ENCODE data around the gene ANKK1. TPM values are rescaled to one million over a fixed set of nuclear protein-coding genes. Genes with fewer than 3 reads are reported as not detected.

ANKK1 gene
- total RNA-seq, 1 experiment from 2014 or later, result 0.22 TPM

- ChIA-PET POLR2A (no interaction called here), CTCF (no interaction called here), RAD21 (ENCODE audit: low non-redundant PET in 1 of 2, low total read pairs in 2 of 2, uncharacterized antibody in 2 of 2, unreplicated experiment in 2 of 2) (no interaction called here)
- H3K4me1 ChIP-seq (ENCODE audit: control insufficient read depth in 1 of 2, insufficient read depth in 2 of 2, low read length in 2 of 2), result peaks cover 0 to 5% of the 10 kb centered on the region in 2 experiments; a peak in 1 of 4 replicates
- H4K20me1 ChIP-seq (ENCODE audit: insufficient read depth), result no peaks in the 10 kb centered on the region
- H3K9me3 ChIP-seq (ENCODE audit: control insufficient read depth in 1 of 2, insufficient read depth in 1 of 2, low read depth in 1 of 2, low read length in 2 of 2), result no peaks in the 10 kb centered on the region
- intact Hi-C loops (cut with micrococcal nuclease), result no loop called here
- TF ChIP-seq REST (IDR thresholded peaks at IDR 0.05; ENCODE audit: low read depth) (no peak), EZH2 (IDR thresholded peaks at IDR 0.05) (no peak), RAD21 (IDR thresholded peaks at IDR 0.05; ENCODE audit: low read depth) (no peak), ATF3 (IDR thresholded peaks at IDR 0.05) (no peak), SRF (IDR thresholded peaks at IDR 0.05; ENCODE audit: low read depth) (no peak), MAX (IDR thresholded peaks at IDR 0.05) (no peak)
- H3K9ac ChIP-seq (ENCODE audit: low read length), result no peak overlapping the region
- no peak for DNase-seq (ENCODE audit: low read depth, low spot score)
- H3K27ac ChIP-seq (ENCODE audit: low read depth, low read length), result no peak overlapping the region
- no peak overlapping the region for H3K4me2 ChIP-seq (ENCODE audit: low read length)
- H3K4me3 ChIP-seq (replicated peaks in 1 of 2; ENCODE audit: low read depth in 1 of 2, low read length in 2 of 2), result no peak overlapping the region
- H3K9me2 ChIP-seq (ENCODE audit: insufficient read depth), result no peaks in the 10 kb centered on the region
- no TSS peak for BruUV-seq (replicated peaks)
- ATAC-seq, result peak; percentile 57; the same call in 1 of the 2 replicates
- no peaks in the 10 kb centered on the region for H3K36me3 ChIP-seq (ENCODE audit: control insufficient read depth in 1 of 2, insufficient read depth in 2 of 2, low read length in 2 of 2)
- H2AFZ ChIP-seq (ENCODE audit: low read depth, low read length, poor library complexity, severe bottlenecking), result no peak overlapping the region
- no peaks in the 10 kb centered on the region for H3K79me2 ChIP-seq (ENCODE audit: insufficient read depth, low read length)
- no peaks in the 10 kb centered on the region for H3K27me3 ChIP-seq (ENCODE audit: insufficient read depth, low read length)
These were observed 12.2 kb upstream of the ANKK1 start for GRCh38 chr11:113375402-113375801.

- no peak for ATAC-seq
- POLR2A ChIA-PET, result no interaction called here
- H3K27me3 ChIP-seq (ENCODE audit: insufficient read depth, low read length), result no peaks in the 10 kb centered on the region
- H4K20me1 ChIP-seq (ENCODE audit: insufficient read depth), result no peaks in the 10 kb centered on the region
- RAD21 ChIA-PET (ENCODE audit: low non-redundant PET in 1 of 2, low total read pairs in 2 of 2, uncharacterized antibody in 2 of 2, unreplicated experiment in 2 of 2), result no interaction called here
- no peak for DNase-seq (ENCODE audit: low read depth, low spot score)
- BruUV-seq (replicated peaks), result no TSS peak
- H3K9ac ChIP-seq (ENCODE audit: low read length), result no peak overlapping the region
- no peak overlapping the region for H2AFZ ChIP-seq (ENCODE audit: low read depth, low read length, poor library complexity, severe bottlenecking)
- H3K27ac ChIP-seq (ENCODE audit: low read depth, low read length), result no peak overlapping the region
- H3K4me2 ChIP-seq (ENCODE audit: low read length), result no peak overlapping the region
- intact Hi-C loops (cut with micrococcal nuclease), result no loop called here
- TF ChIP-seq YY1 (IDR thresholded peaks at IDR 0.05; ENCODE audit: extremely low read depth, insufficient replicate concordance, low read depth, low read length) (no peak), REST (IDR thresholded peaks at IDR 0.05; ENCODE audit: low read depth) (no peak), POLR2AphosphoS5 (IDR thresholded peaks at IDR 0.05; ENCODE audit: low read depth, low read length) (no peak), FOSL1 (IDR thresholded peaks at IDR 0.05; ENCODE audit: low read depth) (no peak), POLR2A (IDR thresholded peaks at IDR 0.05; ENCODE audit: borderline replicate concordance, extremely low read depth, insufficient read depth, insufficient read length) (no peak)
- H3K4me3 ChIP-seq (replicated peaks in 1 of 2; ENCODE audit: low read depth in 1 of 2, low read length in 2 of 2), result no peak overlapping the region
- no peaks in the 10 kb centered on the region for H3K9me2 ChIP-seq (ENCODE audit: insufficient read depth)
- peaks cover 0 to 5% of the 10 kb centered on the region in 2 experiments; a peak in 1 of 4 replicates for H3K4me1 ChIP-seq (ENCODE audit: control insufficient read depth in 1 of 2, insufficient read depth in 2 of 2, low read length in 2 of 2)
- no peaks in the 10 kb centered on the region for H3K36me3 ChIP-seq (ENCODE audit: control insufficient read depth in 1 of 2, insufficient read depth in 2 of 2, low read length in 2 of 2)
- CTCF ChIA-PET, result no interaction called here
- H3K9me3 ChIP-seq (ENCODE audit: control insufficient read depth in 1 of 2, insufficient read depth in 1 of 2, low read depth in 1 of 2, low read length in 2 of 2), result no peaks in the 10 kb centered on the region
- no peaks in the 10 kb centered on the region for H3K79me2 ChIP-seq (ENCODE audit: insufficient read depth, low read length)
These were observed 11.4 kb upstream of the ANKK1 start for GRCh38 chr11:113376156-113376555.

Measured in HCT116 (cell line).